HG02885 (cell line): ENCODE data around the gene OR5T2.
"Not testable (repeated sequence)": the region's sequence is repeated elsewhere in the genome, so short reads cannot be mapped to it uniquely, and the experiment has no call there.

Experiments used
- ATAC-seq: cut with Tn5 transposase; IDR thresholded peaks from one replicate; pipeline ENCODE4 v1.9.1; 2021; ENCODE audit warnings: mild to moderate bottlenecking; ENCODE audit not compliant: unreplicated experiment, poor library complexity

Gene OR5T2

DNA sequence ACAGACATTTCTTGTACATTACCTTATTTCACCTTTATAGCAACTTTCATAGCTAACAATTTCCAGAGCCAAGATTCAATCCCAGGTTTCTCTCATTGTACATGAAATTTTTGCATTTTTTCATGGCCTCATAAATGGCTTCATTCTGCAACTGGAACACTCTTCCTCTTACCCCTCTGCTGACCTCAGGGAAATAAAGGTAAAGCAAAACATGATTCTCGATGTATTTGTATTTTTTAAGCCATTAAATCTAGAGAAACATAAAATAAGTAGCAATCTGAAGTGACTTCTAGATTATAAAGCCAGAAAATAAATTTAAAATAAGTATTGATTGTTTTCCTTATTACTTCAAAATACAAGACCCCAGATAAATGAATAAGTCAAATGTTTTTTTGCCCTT lies at the start of gene OR5T2:
Gene OR5T2, minus strand, starts transcription at position 101 of the 400 bp plus-strand sequence. CDS start 1,193 bp downstream, outside the sequence.
- no peak for ATAC-seq

DNA sequence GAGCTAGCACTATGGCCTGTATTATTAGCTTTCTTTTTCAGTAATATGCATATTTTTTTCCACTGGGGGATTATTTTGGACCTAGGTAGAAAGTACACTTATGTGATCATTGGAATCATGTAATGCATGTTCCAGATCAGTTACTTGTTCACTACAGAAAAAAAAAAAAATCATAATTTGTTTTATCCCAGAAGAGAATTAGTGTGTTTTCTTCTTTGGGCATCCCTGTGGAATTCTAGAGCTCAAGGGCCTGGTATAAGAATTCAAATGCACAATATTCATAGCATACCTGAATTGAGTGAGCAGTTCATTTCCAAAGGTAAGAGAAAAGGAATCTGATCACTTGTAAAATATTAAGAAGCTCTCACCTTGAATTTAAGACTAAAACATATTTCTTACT lies 39.8 kb upstream of the OR5T2 start, which contains the start of gene OR5T1:
Gene OR5T1, plus strand, starts transcription at position 301 of the 400 bp plus-strand sequence. CDS start 1,485 bp downstream, outside the sequence.
- ATAC-seq = no peak

DNA sequence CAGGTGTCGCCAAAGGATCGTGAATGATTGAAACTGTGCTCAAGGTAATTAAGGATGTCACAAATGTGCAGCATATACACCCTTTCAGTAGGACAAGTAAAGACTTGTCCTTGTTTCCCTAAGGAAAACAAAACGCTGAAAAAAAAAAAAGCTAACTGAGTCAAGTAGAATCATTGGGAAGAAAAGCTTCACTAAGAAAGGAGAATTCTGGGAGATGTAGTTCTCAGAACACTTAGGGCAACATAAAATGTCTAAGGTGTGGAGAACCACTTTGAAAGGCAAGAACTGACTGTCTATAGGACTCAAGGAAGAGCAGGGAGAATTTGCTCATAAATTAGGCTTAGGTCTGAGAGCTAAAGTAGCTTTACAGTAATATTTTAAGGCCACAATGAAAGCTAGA lies 37.0 kb upstream of the OR5T2 start:
- no peak for ATAC-seq

DNA sequence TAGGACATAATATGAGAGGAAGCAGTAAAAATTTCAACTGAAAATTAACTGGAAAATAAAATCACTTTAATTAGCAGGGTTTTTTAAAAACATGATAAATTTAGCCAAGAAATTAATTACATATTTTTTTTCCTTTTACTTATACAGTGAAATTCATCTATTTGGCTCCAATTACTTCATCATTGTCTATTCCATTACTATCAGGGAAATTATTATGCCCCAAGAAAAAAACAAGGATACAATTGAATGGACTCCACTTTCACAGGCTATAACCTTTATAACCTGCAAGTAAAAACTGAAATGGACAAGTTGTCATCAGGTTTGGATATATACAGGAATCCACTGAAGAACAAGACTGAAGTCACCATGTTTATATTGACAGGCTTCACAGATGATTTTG lies 17.9 kb upstream of the OR5T2 start, which contains the start of gene OR5T3:
Gene OR5T3, plus strand, starts transcription at position 301 of the 400 bp plus-strand sequence. Its CDS starts 0 bp downstream, at position 301.
- ATAC-seq = no peak

DNA sequence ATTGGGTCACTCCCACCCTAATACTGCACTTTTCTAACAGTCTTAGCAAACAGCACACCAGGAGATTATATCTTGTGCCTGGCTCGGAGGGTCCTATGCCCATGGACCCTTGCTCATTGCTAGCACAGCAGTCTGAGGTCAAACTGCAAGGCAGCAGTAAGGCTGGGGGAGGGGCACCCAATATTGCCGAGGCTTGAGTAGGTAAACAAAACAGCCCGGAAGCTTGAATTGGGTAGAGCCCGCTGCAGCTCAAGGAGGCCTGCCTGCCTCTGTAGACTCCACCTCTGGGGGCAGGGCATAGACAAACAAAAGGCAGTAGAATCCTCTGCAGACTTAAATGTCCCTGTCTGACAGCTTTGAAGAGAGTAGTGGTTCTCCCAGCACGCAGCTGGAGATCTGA lies 14.3 kb downstream of the OR5T2 start:
- not testable (repeated sequence) for ATAC-seq

DNA sequence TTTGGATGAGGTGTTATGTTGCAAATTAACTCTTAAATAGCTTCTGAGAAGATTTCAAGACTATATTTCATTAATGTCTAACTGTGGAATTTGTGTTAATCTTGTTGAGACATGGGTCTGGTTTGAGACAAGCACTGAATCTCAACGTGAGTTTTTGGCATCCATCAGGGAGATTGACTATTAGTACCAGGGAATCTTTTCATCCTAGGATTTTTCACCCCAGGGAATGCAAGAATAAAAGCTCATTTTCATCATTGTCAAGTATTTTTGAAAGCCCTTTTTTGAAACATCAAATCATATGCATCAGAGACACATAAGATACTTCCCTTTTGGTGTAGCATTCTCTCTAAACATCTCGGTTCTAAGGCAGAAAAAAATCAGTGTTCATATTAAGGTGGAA lies 19.5 kb downstream of the OR5T2 start:
- ATAC-seq = no peak

DNA sequence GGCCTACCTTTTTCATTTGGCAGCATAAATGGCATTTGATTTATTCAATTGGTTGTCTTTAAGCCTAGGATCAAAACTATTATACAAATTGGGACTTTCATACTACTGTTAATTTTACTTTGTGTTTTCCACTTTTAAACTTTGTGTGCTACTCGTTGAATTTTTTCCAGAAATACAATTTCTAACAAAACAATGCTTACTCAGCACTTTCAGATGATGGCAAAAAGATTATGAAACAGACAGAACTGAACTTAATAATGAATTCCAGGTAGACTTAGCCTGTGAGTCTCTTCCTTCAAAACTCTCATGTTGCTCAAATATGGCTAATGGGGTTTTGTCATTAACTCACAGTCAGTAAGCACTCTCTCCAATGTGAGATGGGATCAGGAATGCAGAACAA lies 26.3 kb downstream of the OR5T2 start:
- no peak for ATAC-seq

DNA sequence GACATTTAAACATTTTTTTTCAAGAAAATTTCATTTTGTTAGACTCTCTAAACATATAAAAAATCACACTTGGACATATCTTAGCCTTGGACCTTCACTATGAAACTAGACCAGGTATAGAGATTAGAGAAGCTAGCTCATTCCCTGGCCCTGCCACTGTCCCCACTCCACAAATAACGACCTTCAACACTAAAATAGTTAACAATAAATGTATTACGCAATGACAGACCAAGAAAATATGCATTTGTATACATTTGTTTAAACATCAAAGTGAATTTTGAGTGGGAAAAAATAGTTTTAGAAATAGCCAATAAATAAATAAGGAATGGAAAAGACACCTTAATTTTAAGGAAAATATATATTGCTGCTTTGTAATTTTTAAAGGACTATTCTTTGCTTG lies 36.7 kb downstream of the OR5T2 start:
- ATAC-seq = no peak

DNA sequence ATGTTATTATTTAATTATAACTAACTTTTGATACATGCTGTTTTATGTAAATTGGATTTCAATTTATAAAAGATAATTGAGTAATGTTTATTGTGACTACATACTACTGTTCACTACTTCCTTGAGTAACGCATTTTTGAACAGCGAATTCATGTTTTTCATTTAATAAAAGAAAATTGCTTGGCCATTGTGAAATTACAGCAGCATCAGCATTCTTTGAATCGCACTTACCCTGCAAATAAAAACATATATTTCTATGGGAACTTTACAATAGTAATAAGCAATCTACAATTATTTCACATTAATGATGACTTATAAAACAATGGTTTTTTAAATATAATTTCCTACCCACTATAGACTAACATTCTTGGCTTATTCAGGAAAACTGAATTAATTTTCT lies 37.4 kb downstream of the OR5T2 start:
- ATAC-seq = no peak

DNA sequence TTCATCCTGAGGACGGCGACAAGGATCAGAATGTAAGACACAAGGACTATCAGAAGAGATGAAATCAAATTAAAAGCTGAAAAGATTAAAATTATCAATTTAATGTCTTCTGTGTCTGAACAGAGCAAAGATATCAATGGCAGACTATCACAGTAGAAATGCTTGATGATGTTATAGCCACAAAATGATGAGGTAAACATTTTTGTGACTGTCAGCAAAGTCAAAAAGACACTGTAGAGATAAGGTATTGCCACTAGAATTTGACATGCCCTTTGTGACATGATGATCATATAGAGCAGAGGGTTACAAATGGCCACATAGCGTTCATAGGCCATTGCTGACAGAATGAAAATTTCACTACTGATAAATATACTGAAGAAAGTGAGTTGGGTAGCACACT lies 45.5 kb downstream of the OR5T2 start:
- no peak for ATAC-seq

DNA sequence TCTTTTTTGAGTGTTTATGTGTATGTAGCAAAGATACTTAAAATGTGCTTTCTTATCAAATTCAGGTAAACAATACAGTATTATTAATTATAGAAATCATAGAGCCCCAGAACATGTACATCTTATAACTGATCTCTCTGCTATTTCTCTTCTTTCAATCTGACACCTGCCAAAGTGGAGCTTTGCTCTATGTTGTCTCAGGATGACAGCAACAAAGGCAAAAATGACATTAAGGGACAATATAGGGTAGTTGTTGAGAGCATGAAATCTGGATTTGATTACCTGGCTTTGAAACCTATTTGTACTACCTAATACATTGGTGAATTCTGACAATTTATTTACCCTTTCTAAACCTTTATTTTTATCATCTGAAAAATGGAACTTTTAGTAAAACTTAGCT lies 50.6 kb downstream of the OR5T2 start:
- no peak for ATAC-seq
